ENCODE results near the gene ZMIZ1. TPM values are rescaled to one million over a fixed set of nuclear protein-coding genes. Genes with fewer than 3 reads are reported as not detected.

The ZMIZ1 gene
- total and polyA plus RNA-seq, 2 experiments from 2014 or later, result 48.2 to 78.8 TPM

GRCh38 chr10:79185796-79186374 lies 117.1 kb downstream of the ZMIZ1 start:
- DNase-seq (ENCODE audit: low read depth in 1 of 2, low spot score in 1 of 2), result no peak
- no peak overlapping the region for H3K4me3 ChIP-seq
- peak overlapping the region; percentile 95 for H3K27ac ChIP-seq
- no peaks in the 10 kb centered on the region for H3K27me3 ChIP-seq
- peaks cover 72% of the 10 kb centered on the region for H3K4me1 ChIP-seq (ENCODE audit: low read depth)
- no peak for TF ChIP-seq CTCF (IDR thresholded peaks at IDR 0.05; ENCODE audit: low read depth, low read length)
- no peaks in the 10 kb centered on the region for H3K36me3 ChIP-seq
- no peaks in the 10 kb centered on the region for H3K9me3 ChIP-seq (ENCODE audit: low read depth)

GRCh38 chr10:79186486-79187120 lies 117.8 kb downstream of the ZMIZ1 start:
- H3K36me3 ChIP-seq, result no peaks in the 10 kb centered on the region
- peaks cover 72% of the 10 kb centered on the region for H3K4me1 ChIP-seq (ENCODE audit: low read depth)
- H3K4me3 ChIP-seq, result no peak overlapping the region
- peak overlapping the region; percentile 95 for H3K27ac ChIP-seq
- H3K27me3 ChIP-seq, result no peaks in the 10 kb centered on the region
- H3K9me3 ChIP-seq (ENCODE audit: low read depth), result no peaks in the 10 kb centered on the region
- no peak for DNase-seq (ENCODE audit: low read depth in 1 of 2, low spot score in 1 of 2)
- no peak for TF ChIP-seq CTCF (IDR thresholded peaks at IDR 0.05; ENCODE audit: low read depth, low read length)

GRCh38 chr10:79187121-79187940 lies 118.6 kb downstream of the ZMIZ1 start:
- H3K4me3 ChIP-seq, result no peak overlapping the region
- H3K4me1 ChIP-seq (ENCODE audit: low read depth), result peaks cover 72% of the 10 kb centered on the region
- H3K27ac ChIP-seq, result peak overlapping the region; percentile 95
- TF ChIP-seq CTCF (IDR thresholded peaks at IDR 0.05; ENCODE audit: low read depth, low read length), result no peak
- DNase-seq (ENCODE audit: low read depth in 1 of 2, low spot score in 1 of 2), result no peak
- no peaks in the 10 kb centered on the region for H3K27me3 ChIP-seq
- no peaks in the 10 kb centered on the region for H3K9me3 ChIP-seq (ENCODE audit: low read depth)
- H3K36me3 ChIP-seq, result no peaks in the 10 kb centered on the region

- Histone ChIP-seq H3K9me3 (ENCODE audit: low read depth) (no peaks in the 10 kb centered on the region), H3K4me3 (no peak overlapping the region), H3K27me3 (no peaks in the 10 kb centered on the region), H3K27ac (peak overlapping the region; percentile 95), H3K4me1 (ENCODE audit: low read depth) (peaks cover 64% of the 10 kb centered on the region), H3K36me3 (peaks cover 3% of the 10 kb centered on the region)
- DNase-seq (ENCODE audit: low read depth in 1 of 2, low spot score in 1 of 2), result no peak
- no peak for TF ChIP-seq CTCF (IDR thresholded peaks at IDR 0.05; ENCODE audit: low read depth, low read length)
Observed at GRCh38 chr10:79188154-79188965, 119.6 kb downstream of the ZMIZ1 start.

- Histone ChIP-seq H3K27ac (no peak overlapping the region), H3K9me3 (ENCODE audit: low read depth) (no peaks in the 10 kb centered on the region), H3K4me3 (no peak overlapping the region), H3K36me3 (peaks cover 3% of the 10 kb centered on the region), H3K4me1 (ENCODE audit: low read depth) (peaks cover 56% of the 10 kb centered on the region), H3K27me3 (no peaks in the 10 kb centered on the region)
- DNase-seq (ENCODE audit: low read depth in 1 of 2, low spot score in 1 of 2), result no peak
- no peak for TF ChIP-seq CTCF (IDR thresholded peaks at IDR 0.05; ENCODE audit: low read depth, low read length)
Observed at GRCh38 chr10:79189181-79189580, 120.4 kb downstream of the ZMIZ1 start.

Measured in cardiac muscle cell (in vitro differentiated cells and primary cell).